ENCODE measurements around the gene RELL2. TPM values are rescaled to one million over a fixed set of nuclear protein-coding genes. Genes with fewer than 3 reads are reported as not detected.
A peak's percentile ranks its signal among the peaks of the same experiment; 100 is the strongest.

The RELL2 gene
- total RNA-seq, 1 experiment from 2014 or later, result 3.3 TPM

DNA sequence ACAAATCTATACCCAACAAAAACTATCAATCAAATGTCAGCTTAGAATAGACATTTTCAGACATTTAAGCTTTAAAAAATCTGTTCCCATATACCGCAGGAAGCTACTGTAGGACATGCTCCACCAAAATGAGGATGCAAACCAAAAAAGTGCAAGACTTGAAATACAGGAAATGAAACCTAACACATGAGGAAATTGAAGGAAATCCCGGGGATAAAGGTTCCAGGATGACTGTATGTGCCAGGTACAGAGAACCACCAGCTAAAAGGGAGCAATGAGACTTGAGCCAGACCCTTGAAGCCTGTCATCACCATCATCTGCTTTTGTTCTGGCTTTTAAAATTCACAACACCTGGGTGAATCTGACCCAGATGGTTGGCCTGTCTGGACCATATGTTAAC lies 39.4 kb upstream of the RELL2 start:
- POLR2A ChIA-PET (ENCODE audit: unreplicated experiment), result no interaction called here
- CTCF ChIA-PET, result interaction anchor here (1.1 kb wide), 1 partner anchor 21 kb away, joined by 5 read pairs; the partner anchor contains the start of gene DIAPH1
- H3K79me2 ChIP-seq (ENCODE audit: low read depth), result peaks cover 79% of the 10 kb centered on the region
- no peak for TF ChIP-seq EZH2 (IDR thresholded peaks at IDR 0.05; ENCODE audit: low read depth)
- TF ChIP-seq, protein P1, sequence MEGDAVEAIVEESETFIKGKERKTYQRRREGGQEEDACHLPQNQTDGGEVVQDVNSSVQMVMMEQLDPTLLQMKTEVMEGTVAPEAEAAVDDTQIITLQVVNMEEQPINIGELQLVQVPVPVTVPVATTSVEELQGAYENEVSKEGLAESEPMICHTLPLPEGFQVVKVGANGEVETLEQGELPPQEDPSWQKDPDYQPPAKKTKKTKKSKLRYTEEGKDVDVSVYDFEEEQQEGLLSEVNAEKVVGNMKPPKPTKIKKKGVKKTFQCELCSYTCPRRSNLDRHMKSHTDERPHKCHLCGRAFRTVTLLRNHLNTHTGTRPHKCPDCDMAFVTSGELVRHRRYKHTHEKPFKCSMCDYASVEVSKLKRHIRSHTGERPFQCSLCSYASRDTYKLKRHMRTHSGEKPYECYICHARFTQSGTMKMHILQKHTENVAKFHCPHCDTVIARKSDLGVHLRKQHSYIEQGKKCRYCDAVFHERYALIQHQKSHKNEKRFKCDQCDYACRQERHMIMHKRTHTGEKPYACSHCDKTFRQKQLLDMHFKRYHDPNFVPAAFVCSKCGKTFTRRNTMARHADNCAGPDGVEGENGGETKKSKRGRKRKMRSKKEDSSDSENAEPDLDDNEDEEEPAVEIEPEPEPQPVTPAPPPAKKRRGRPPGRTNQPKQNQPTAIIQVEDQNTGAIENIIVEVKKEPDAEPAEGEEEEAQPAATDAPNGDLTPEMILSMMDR (conservative IDR thresholded peaks at IDR 0.05), result no peak
- no peaks in the 10 kb centered on the region for H3K4me1 ChIP-seq (replicated peaks; ENCODE audit: insufficient read depth)
- H3K4me3 ChIP-seq, result no peak overlapping the region
- H2AFZ ChIP-seq, result no peak overlapping the region
- H3K36me3 ChIP-seq (ENCODE audit: low read depth), result 0 out of 2 replicates have a peak, but pooled peaks cover under 1% of the 10 kb centered on the region
- no TSS peak for BruUV-seq (replicated peaks)
- no peak overlapping the region for H3K4me2 ChIP-seq
- H3K9me2 ChIP-seq (ENCODE audit: insufficient read depth), result no peaks in the 10 kb centered on the region
- H3K9me3 ChIP-seq (ENCODE audit: insufficient read depth, low read depth), result no peaks in the 10 kb centered on the region
- no peak overlapping the region for H3K27ac ChIP-seq
- peak in 1 of 2 experiments; percentile 36 for DNase-seq
- 0 out of 2 replicates have a peak, but pooled peaks cover 6% of the 10 kb centered on the region for H3F3A ChIP-seq (ENCODE audit: insufficient read depth, low read depth)
- no peaks in the 10 kb centered on the region for H3K27me3 ChIP-seq (ENCODE audit: insufficient read depth, low read depth)
- intact Hi-C loops (cut with micrococcal nuclease; ENCODE audit: unreplicated experiment), result loop anchor here (10.0 kb wide), 1 partner anchor 367 kb away; the partner anchor contains the start of gene RNF14
- peaks cover 24% of the 10 kb centered on the region for H4K20me1 ChIP-seq (ENCODE audit: insufficient read depth)

DNA sequence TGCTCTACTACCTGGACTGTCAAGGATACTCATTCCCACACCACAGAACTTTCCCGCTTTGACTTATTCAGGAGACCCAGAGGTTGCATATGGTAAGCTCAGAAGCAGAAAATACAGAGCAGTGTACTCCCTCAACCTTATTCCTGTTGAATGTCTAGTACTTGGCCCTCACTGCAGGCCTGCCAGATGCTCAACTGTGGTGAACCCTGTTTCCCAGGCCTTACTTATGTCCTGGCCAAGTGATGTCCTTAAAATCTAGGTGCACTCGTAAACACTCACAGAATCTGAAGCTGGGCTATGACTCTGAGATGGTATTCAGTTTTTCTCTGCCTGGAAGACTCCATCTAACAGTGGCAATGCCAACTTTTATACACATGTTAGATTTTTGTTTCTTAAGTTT lies 39.0 kb upstream of the RELL2 start:
- Histone ChIP-seq H3K27me3 (ENCODE audit: insufficient read depth, low read depth) (no peaks in the 10 kb centered on the region), H3K4me1 (replicated peaks; ENCODE audit: insufficient read depth) (no peaks in the 10 kb centered on the region), H3K4me2 (no peak overlapping the region), H3K4me3 (no peak overlapping the region), H3K9me3 (ENCODE audit: insufficient read depth, low read depth) (no peaks in the 10 kb centered on the region), H2AFZ (no peak overlapping the region), H4K20me1 (ENCODE audit: insufficient read depth) (peaks cover 20% of the 10 kb centered on the region), H3K79me2 (ENCODE audit: low read depth) (peaks cover 79% of the 10 kb centered on the region), H3F3A (ENCODE audit: insufficient read depth, low read depth) (0 out of 2 replicates have a peak, but pooled peaks cover 2% of the 10 kb centered on the region), H3K9me2 (ENCODE audit: insufficient read depth) (no peaks in the 10 kb centered on the region), H3K36me3 (ENCODE audit: low read depth) (no peaks in the 10 kb centered on the region), H3K27ac (no peak overlapping the region)
- ChIA-PET CTCF (no interaction called here), POLR2A (ENCODE audit: unreplicated experiment) (no interaction called here)
- DNase-seq, result no peak
- TF ChIP-seq, protein P1 (conservative IDR thresholded peaks at IDR 0.05), result no peak
- no peak for TF ChIP-seq EZH2 (IDR thresholded peaks at IDR 0.05; ENCODE audit: low read depth)
- intact Hi-C loops (cut with micrococcal nuclease; ENCODE audit: unreplicated experiment), result loop anchor here (10.0 kb wide), 1 partner anchor 367 kb away; the partner anchor contains the start of gene RNF14
- BruUV-seq (replicated peaks), result no TSS peak

DNA sequence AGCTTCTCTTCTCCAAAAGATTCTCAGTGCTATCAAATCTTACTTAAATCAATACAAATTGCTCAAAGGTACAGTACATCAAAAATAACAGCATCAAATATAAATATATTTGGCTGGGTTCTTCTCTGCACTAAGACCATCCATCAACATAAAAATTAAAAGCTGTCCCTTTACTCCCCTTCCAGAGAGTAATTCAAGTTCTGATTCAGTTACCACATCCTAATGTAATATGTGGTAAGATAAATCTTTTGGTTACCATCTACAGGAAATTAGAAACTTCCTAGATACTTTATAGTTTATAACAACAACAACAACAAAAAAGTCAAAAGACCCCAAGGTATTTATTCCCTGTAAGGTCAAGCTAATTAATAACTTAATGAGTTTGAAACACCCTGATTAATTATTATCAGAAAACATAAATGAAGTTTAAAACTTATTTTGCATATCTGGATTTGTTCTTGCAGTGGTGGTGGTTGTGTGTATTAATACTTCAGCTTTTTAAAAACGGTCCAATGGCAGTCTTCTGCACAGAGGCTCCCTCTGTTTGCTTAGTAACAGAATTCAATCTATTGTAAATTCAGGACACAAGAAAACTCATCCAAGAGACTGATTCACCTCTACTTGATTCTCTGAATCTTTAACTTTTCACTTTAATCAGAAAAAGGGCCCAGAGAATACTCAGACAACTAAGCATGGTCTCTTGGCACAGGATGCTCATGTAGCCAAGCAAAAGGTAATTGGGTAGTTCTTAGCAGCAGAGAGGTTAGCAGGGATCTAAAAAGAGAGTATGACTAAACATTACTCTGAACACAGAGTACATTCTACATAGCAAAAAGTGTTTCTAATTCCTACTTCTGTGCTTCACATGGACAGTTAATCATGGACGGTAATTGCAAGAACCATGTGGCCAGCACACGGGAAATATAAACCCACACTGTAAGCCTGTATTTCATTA lies 38.1 kb upstream of the RELL2 start:
- Histone ChIP-seq H3K9me3 (ENCODE audit: insufficient read depth, low read depth) (no peaks in the 10 kb centered on the region), H3K27ac (no peak overlapping the region), H3K9me2 (ENCODE audit: insufficient read depth) (no peaks in the 10 kb centered on the region), H2AFZ (no peak overlapping the region), H3K4me2 (no peak overlapping the region), H3K79me2 (ENCODE audit: low read depth) (peaks cover 84% of the 10 kb centered on the region), H4K20me1 (ENCODE audit: insufficient read depth) (peaks cover 23% of the 10 kb centered on the region), H3K4me3 (no peak overlapping the region), H3K27me3 (ENCODE audit: insufficient read depth, low read depth) (no peaks in the 10 kb centered on the region), H3K36me3 (ENCODE audit: low read depth) (no peaks in the 10 kb centered on the region), H3F3A (ENCODE audit: insufficient read depth, low read depth) (peaks cover 1% of the 10 kb centered on the region; the same call in 1 of the 2 replicates), H3K4me1 (replicated peaks; ENCODE audit: insufficient read depth) (peaks cover 6% of the 10 kb centered on the region)
- ChIA-PET POLR2A (ENCODE audit: unreplicated experiment) (no interaction called here), CTCF (no interaction called here)
- BruUV-seq (replicated peaks), result no TSS peak
- DNase-seq, result no peak
- TF ChIP-seq, protein P1 (conservative IDR thresholded peaks at IDR 0.05), result no peak
- no peak for TF ChIP-seq EZH2 (IDR thresholded peaks at IDR 0.05; ENCODE audit: low read depth)
- intact Hi-C loops (cut with micrococcal nuclease; ENCODE audit: unreplicated experiment), result loop anchor here (10.0 kb wide), 1 partner anchor 366 kb away; the partner anchor contains the start of gene RNF14

All from PC-9 (cell line).